H1 (cell line): ENCODE results near the gene TMEM168. TPM values are rescaled to one million over a fixed set of nuclear protein-coding genes. Genes with fewer than 3 reads are reported as not detected.

Source experiments
- CTCF ChIA-PET: fragments of 300-600 bp; sonication (Branson Sonifier 250); formaldehyde crosslinking; loops from one replicate; lab custom pipeline; 2021; ENCODE audit not compliant: partially characterized antibody; lab: Charles Lee
- POLR2A ChIA-PET: fragments of 300-600 bp; sonication (Branson Sonifier 250); formaldehyde crosslinking; loops from one replicate; lab custom pipeline; 2021; ENCODE audit warnings: inconsistent platforms; ENCODE audit not compliant: partially characterized antibody; lab: Charles Lee
- DNase-seq, 2 experiments: peaks; one replicate each; pipeline versions ENCODE4 v3.0.0 to v3.0.0-alpha.2; 2010 to 2022; ENCODE audit warnings: low spot score in 2 of 2, low read depth in 1 of 2, mixed read lengths in 1 of 2
- FAIRE-seq: peaks from 2 replicates; lab custom pipeline; 2011; peaks lifted over from hg19 to GRCh38; lab: Jason Lieb, UNC
- H2AFZ ChIP-seq: 2 replicates; pipeline ENCODE4 v1.8.1; 2012; ENCODE audit warnings: low read length, inconsistent platforms
- H2AK5ac ChIP-seq: 2 replicates; pipeline ENCODE4 v1.6.1; 2013; ENCODE audit warnings: low read depth, low read length
- H2BK120ac ChIP-seq: replicated peaks from 2 replicates; pipeline ENCODE3; 2013; ENCODE audit warnings: low read depth, low read length, inconsistent platforms
- H2BK12ac ChIP-seq: 2 replicates; pipeline ENCODE4 v1.6.1; 2013; ENCODE audit warnings: low read depth, low read length
- H2BK15ac ChIP-seq: 2 replicates; pipeline ENCODE4 v1.6.1; 2013; ENCODE audit warnings: low read length
- H2BK20ac ChIP-seq: 2 replicates; pipeline ENCODE4 v1.6.1; 2013; ENCODE audit warnings: low read length
- H2BK5ac ChIP-seq: 2 replicates; pipeline ENCODE4 v1.6.1; 2013; ENCODE audit warnings: low read depth, low read length
- H3K14ac ChIP-seq: 2 replicates; pipeline ENCODE4 v1.6.1; 2013; ENCODE audit warnings: inconsistent platforms; ENCODE audit not compliant: insufficient read length
- H3K18ac ChIP-seq: 2 replicates; pipeline ENCODE4 v1.6.1; 2013; ENCODE audit warnings: low read length; ENCODE audit errors: extremely low read depth
- H3K23ac ChIP-seq: 2 replicates; pipeline ENCODE4 v1.6.1; 2013; ENCODE audit warnings: inconsistent platforms; ENCODE audit not compliant: insufficient read length
- H3K23me2 ChIP-seq: 2 replicates; pipeline ENCODE4 v1.6.1; 2013; ENCODE audit warnings: low read depth, low read length
- H3K27ac ChIP-seq: 2 replicates; pipeline ENCODE4 v1.6.1; 2011; ENCODE audit warnings: low read depth, low read length, inconsistent platforms
- H3K27me3 ChIP-seq, 4 experiments: replicated peaks in 1 of 4; 1 replicate in 1 of 4; 2 replicates in 3 of 4; pipeline versions ENCODE4 v1.6.1 to v1.8.1; 2011 to 2013; ENCODE audit warnings: low read length in 3 of 4, mild to moderate bottlenecking in 3 of 4, inconsistent platforms in 2 of 4, mixed read lengths in 2 of 4, moderate library complexity in 1 of 4; ENCODE audit not compliant: control insufficient read depth in 3 of 4, insufficient read depth in 3 of 4; ENCODE audit errors: extremely low read depth in 1 of 4
- H3K36me3 ChIP-seq, 4 experiments: 2 replicates each; pipeline versions ENCODE4 v1.6.1 to v1.8.1; 2011 to 2013; ENCODE audit warnings: mild to moderate bottlenecking in 4 of 4, low read length in 3 of 4, moderate library complexity in 2 of 4, control low read depth in 1 of 4, inconsistent platforms in 1 of 4; ENCODE audit not compliant: insufficient read depth in 4 of 4, control insufficient read depth in 2 of 4
- H3K4ac ChIP-seq: replicated peaks from 2 replicates; pipeline ENCODE3; 2013; ENCODE audit warnings: low read length, low read depth, mixed read lengths, inconsistent platforms; ENCODE audit not compliant: insufficient read length
- H3K4me1 ChIP-seq, 4 experiments: replicated peaks in 1 of 4; 1 replicate in 1 of 4; 2 replicates in 3 of 4; pipeline versions ENCODE4 v1.6.1 to v1.8.1; 2011 to 2013; ENCODE audit warnings: low read length in 3 of 4, inconsistent platforms in 2 of 4, mixed read lengths in 1 of 4; ENCODE audit not compliant: insufficient read depth in 4 of 4, control insufficient read depth in 3 of 4
- H3K4me2 ChIP-seq, 2 experiments: 2 replicates each; pipeline versions ENCODE4 v1.6.1 to v1.8.1; 2011 to 2013; ENCODE audit warnings: low read depth in 2 of 2, low read length in 2 of 2, control low read depth in 1 of 2, inconsistent platforms in 1 of 2, mild to moderate bottlenecking in 1 of 2; ENCODE audit not compliant: insufficient read depth in 1 of 2
- H3K4me3 ChIP-seq, 4 experiments: fragments of 200-600, 300-600 bp in 1 of 4; sonication (generic), shearing (Covaris generic), sonication (Bioruptor Twin) in 1 of 4; 2 replicates each; pipeline versions ENCODE4 v1.5.1 to v1.8.1; 2011 to 2016; ENCODE audit warnings: low read length in 4 of 4, low read depth in 3 of 4, control low read depth in 2 of 4, inconsistent platforms in 2 of 4, mild to moderate bottlenecking in 2 of 4, mixed read lengths in 1 of 4, moderate library complexity in 1 of 4; ENCODE audit not compliant: insufficient read depth in 2 of 4; ENCODE audit errors: extremely low read depth in 1 of 4
- H3K56ac ChIP-seq: replicated peaks from 2 replicates; pipeline ENCODE3; 2013; ENCODE audit warnings: low read depth, mild to moderate bottlenecking, mixed read lengths, low read length, inconsistent platforms; ENCODE audit not compliant: insufficient read length
- H3K79me1 ChIP-seq: 2 replicates; pipeline ENCODE4 v1.6.1; 2013; ENCODE audit warnings: low read depth, low read length, control low read depth
- H3K79me2 ChIP-seq, 2 experiments: 2 replicates each; pipeline versions ENCODE4 v1.6.1 to v1.8.1; 2012 to 2013; ENCODE audit warnings: low read length in 2 of 2, mild to moderate bottlenecking in 2 of 2, inconsistent platforms in 1 of 2; ENCODE audit not compliant: insufficient read depth in 2 of 2, control insufficient read depth in 1 of 2
- H3K9ac ChIP-seq, 4 experiments: replicated peaks in 1 of 4; 1 replicate in 1 of 4; 2 replicates in 3 of 4; pipeline versions ENCODE4 v1.6.1 to v1.8.1; 2011 to 2013; ENCODE audit warnings: low read depth in 3 of 4, low read length in 3 of 4, control low read depth in 2 of 4, mild to moderate bottlenecking in 2 of 4, moderate library complexity in 2 of 4, inconsistent platforms in 1 of 4; ENCODE audit errors: extremely low read depth in 1 of 4
- H3K9me3 ChIP-seq, 2 experiments: 2 replicates each; pipeline versions ENCODE4 v1.6.1 to v1.8.1; 2012 to 2013; ENCODE audit warnings: mild to moderate bottlenecking in 2 of 2, moderate library complexity in 2 of 2, control low read depth in 1 of 2, inconsistent platforms in 1 of 2, low read depth in 1 of 2, low read length in 1 of 2, mixed read lengths in 1 of 2; ENCODE audit not compliant: insufficient read depth in 2 of 2
- H4K20me1 ChIP-seq, 2 experiments: replicated peaks in 1 of 2; 2 replicates each; pipeline versions ENCODE3 to v1.8.1; 2011 to 2013; ENCODE audit warnings: inconsistent platforms in 2 of 2, low read length in 2 of 2, mild to moderate bottlenecking in 1 of 2; ENCODE audit not compliant: insufficient read depth in 2 of 2, control insufficient read depth in 1 of 2
- H4K5ac ChIP-seq: 2 replicates; pipeline ENCODE4 v1.6.1; 2013; ENCODE audit warnings: low read length, low read depth, mixed read lengths, inconsistent platforms; ENCODE audit not compliant: insufficient read length
- H4K8ac ChIP-seq: 2 replicates; pipeline ENCODE4 v1.8.0; 2013; ENCODE audit warnings: mild to moderate bottlenecking, moderate library complexity, low read length, inconsistent platforms; ENCODE audit not compliant: insufficient read depth; ENCODE audit errors: extremely low read depth
- H4K91ac ChIP-seq: replicated peaks from 2 replicates; pipeline ENCODE3; 2013; ENCODE audit warnings: low read length, mixed read lengths, inconsistent platforms; ENCODE audit not compliant: insufficient read length
- MAFK ChIP-seq: IDR thresholded peaks from 2 replicates; pipeline ENCODE4 v1.6.1; 2012; ENCODE audit warnings: low read depth, mild to moderate bottlenecking, improper control_type of control experiment, low read length
- polyA plus RNA-seq, 7 experiments: library from polyadenylated mRNA; depleted of rRNA in 3 of 7; stranded (reverse) in 5 of 7; unstranded in 2 of 7; fragments of >200 nt in 5 of 7; fragments of 200-250 nt in 2 of 7; gene quantifications; 1 replicate in 5 of 7; 2 replicates in 1 of 7; 4 replicates in 1 of 7; pipeline versions ENCODE4 v1.2.1 to v1.2.3, GENCODE V29; 2011 to 2013; ENCODE audit warnings: missing spikeins in 2 of 7, mixed read lengths in 2 of 7
- total RNA-seq: library from RNA; stranded (reverse); fragmentation: NEBNext Ultra II Directional; extraction: Animal tissue kit (Norgen Biotek cat#: 25700); gene quantifications from 2 replicates; pipeline ENCODE4 v1.2.1, GENCODE V29; 2021
- TF ChIP-seq, protein P1 (sequence below): IDR thresholded peaks from 2 replicates; pipeline ENCODE4 v1.6.1; 2012; ENCODE audit warnings: inconsistent platforms

The TMEM168 gene
- total and polyA plus RNA-seq, 2 of the 8 experiments (the other 6 are each of a cell fraction or from before 2014, with no cell fraction given) = 8.9 to 11.1 TPM

DNA sequence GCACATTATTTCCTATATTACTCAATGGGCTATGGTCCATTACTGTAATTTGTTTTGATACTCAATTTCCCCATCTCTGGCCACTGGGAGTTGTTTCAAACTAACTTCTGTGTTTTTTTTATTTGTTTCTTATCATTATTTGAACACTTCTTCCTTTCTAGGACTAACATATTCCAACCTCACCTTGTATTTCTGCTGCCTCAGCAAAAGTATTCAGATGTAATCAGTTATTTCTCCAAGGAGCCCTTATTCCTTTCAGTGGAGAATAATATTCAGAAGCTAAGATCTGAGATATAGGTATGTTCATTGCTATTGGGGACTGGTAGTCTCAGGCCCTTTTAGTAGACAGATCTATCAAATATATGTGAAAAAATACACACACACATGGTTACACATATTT, 36.9 kb downstream of the TMEM168 start:
- H3K27me3 ChIP-seq = no peaks in the 10 kb centered on the region

More for the DNA sequence above, 36.9 kb downstream of the TMEM168 start:
- H3K18ac ChIP-seq = no peak overlapping the region
- H4K91ac ChIP-seq = no peak overlapping the region
- no peak overlapping the region for H2BK120ac ChIP-seq
- FAIRE-seq (no peak), DNase-seq (no peak)
- H4K20me1 ChIP-seq = no peaks in the 10 kb centered on the region
- no peak overlapping the region for H3K4ac ChIP-seq
- no peak overlapping the region for H3K14ac ChIP-seq
- peak; percentile 71 for TF ChIP-seq MAFK
- TF ChIP-seq, protein P1, sequence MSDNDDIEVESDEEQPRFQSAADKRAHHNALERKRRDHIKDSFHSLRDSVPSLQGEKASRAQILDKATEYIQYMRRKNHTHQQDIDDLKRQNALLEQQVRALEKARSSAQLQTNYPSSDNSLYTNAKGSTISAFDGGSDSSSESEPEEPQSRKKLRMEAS = no peak
- H3K79me1 ChIP-seq = no peaks in the 10 kb centered on the region
- H3K4me1 ChIP-seq = no peaks in the 10 kb centered on the region
- H3K36me3 ChIP-seq = no peaks in the 10 kb centered on the region
- ChIA-PET CTCF (no interaction called here), POLR2A (no interaction called here)
- no peak overlapping the region for H3K27ac ChIP-seq
- no peaks in the 10 kb centered on the region for H3K9me3 ChIP-seq
- H3K4me2 ChIP-seq = no peak overlapping the region
- H3K9ac ChIP-seq = no peak overlapping the region
- no peak overlapping the region for H2BK5ac ChIP-seq
- H2BK20ac ChIP-seq = no peak overlapping the region
- H3K23ac ChIP-seq = no peak overlapping the region
- H3K23me2 ChIP-seq = no peaks in the 10 kb centered on the region
- H3K4me3 ChIP-seq = no peak overlapping the region
- no peak overlapping the region for H2AFZ ChIP-seq
- no peak overlapping the region for H4K5ac ChIP-seq
- no peak overlapping the region for H2BK12ac ChIP-seq
- H4K8ac ChIP-seq = no peak overlapping the region
- no peaks in the 10 kb centered on the region for H3K79me2 ChIP-seq
- no peak overlapping the region for H3K56ac ChIP-seq
- H2AK5ac ChIP-seq = no peak overlapping the region
- no peak overlapping the region for H2BK15ac ChIP-seq
